ENCODE measurements around the gene NELFB.

- no peak for TF ChIP-seq RARB (CRISPR knock-in tag; IDR thresholded peaks at IDR 0.05)
- TF ChIP-seq CSDC2 (CRISPR knock-in tag; IDR thresholded peaks at IDR 0.05): no peak
- no peak for TF ChIP-seq CREB5 (CRISPR knock-in tag; IDR thresholded peaks at IDR 0.05; ENCODE audit: low read depth)
- no peak for TF ChIP-seq TOX (CRISPR knock-in tag; IDR thresholded peaks at IDR 0.05; ENCODE audit: borderline replicate concordance)
- no peak for TF ChIP-seq TCF4 (CRISPR knock-in tag; IDR thresholded peaks at IDR 0.05; ENCODE audit: borderline replicate concordance)
Measured at GRCh38 chr9:137276473-137277328, 21.6 kb downstream of the NELFB start.
